ENCODE data around the gene STK17B. TPM values are rescaled to one million over a fixed set of nuclear protein-coding genes. Genes with fewer than 3 reads are reported as not detected.

The STK17B gene
- total and polyA plus RNA-seq, 2 experiments from 2014 or later: 5.7 to 13.7 TPM

DNA sequence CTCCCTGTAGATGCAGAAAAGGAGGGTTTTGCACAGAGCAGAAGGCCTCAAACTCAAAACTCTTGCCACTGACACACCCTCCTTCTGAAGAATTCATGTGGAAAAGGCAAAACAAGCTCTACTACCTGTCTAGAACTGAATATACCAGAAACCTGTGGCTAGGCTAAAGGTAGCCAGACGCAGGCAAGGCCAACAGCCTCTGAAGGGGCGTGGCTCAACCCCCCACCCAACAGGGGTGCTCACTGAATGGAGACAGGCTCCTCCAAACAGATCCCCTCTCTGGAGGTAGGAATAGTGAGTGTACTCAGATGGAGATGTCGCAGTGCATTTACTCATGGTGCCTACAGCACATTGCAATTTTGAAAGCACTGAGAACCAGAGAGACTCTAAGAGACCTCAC is 3.0 kb upstream of the STK17B start:
- ATAC-seq: peak; percentile 7; the same call in 2 of the 3 replicates
- peak; percentile 14 for DNase-seq (ENCODE audit: low spot score)
- H3K4me3 Mint-ChIP-seq: no peak overlapping the region

DNA sequence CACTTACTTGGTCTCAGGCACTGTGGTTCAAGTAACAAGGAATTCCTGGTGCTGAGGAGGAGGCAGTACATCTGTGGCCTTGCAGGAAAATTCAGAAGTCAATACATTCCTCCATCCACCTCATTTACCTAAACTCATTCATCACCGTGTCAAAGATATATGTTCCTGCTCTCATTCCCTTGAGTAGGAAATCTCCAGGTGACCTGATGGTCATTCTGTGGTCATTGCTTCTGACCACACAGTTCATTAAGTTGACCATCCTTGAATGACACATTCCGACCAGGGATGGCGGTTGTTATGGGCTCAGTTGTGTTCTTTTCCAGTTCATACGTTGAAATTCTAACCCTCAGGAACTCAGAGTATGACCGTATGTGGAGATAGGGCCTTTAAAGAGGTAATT is 2.1 kb upstream of the STK17B start:
- Histone ChIP-seq H3K36me3 (ENCODE audit: insufficient read depth) (no peaks in the 10 kb centered on the region), H3F3A (replicated peaks; ENCODE audit: low read depth) (no peaks in the 10 kb centered on the region), H3K4me2 (no peak overlapping the region), H3K9me2 (ENCODE audit: insufficient read depth) (no peaks in the 10 kb centered on the region), H3K79me2 (replicated peaks; ENCODE audit: insufficient read depth) (peaks cover 17% of the 10 kb centered on the region), H4K20me1 (replicated peaks; ENCODE audit: insufficient read depth) (0 out of 2 replicates have a peak, but pooled peaks cover 5% of the 10 kb centered on the region), H2AFZ (no peak overlapping the region), H3K27ac (ENCODE audit: low read depth) (no peak overlapping the region), H3K4me1 (ENCODE audit: insufficient read depth) (peaks cover 20% of the 10 kb centered on the region), H3K27me3 (ENCODE audit: insufficient read depth) (peaks cover 27% of the 10 kb centered on the region), H3K4me3 (no peak overlapping the region)
- DNase-seq (ENCODE audit: low spot score) (no peak), ATAC-seq (no peak)
- Mint-ChIP-seq H3K4me1 (peaks cover 12% of the 10 kb centered on the region), H3K9me3 (no peaks in the 10 kb centered on the region), H3K27me3 (ENCODE audit: insufficient read depth, low read depth, poor library complexity) (no peaks in the 10 kb centered on the region), H3K36me3 (ENCODE audit: low read depth) (no peaks in the 10 kb centered on the region), H3K27ac (no peak overlapping the region), H3K4me3 (no peak overlapping the region)
- TF ChIP-seq EZH2 (IDR thresholded peaks at IDR 0.05; ENCODE audit: low read depth, unreplicated experiment) (no peak), ZNF114 (CRISPR knock-in tag; IDR thresholded peaks at IDR 0.05) (no peak), EZH2phosphoT487 (IDR thresholded peaks at IDR 0.05; ENCODE audit: unreplicated experiment) (no peak), CREB1 (CRISPR knock-in tag; IDR thresholded peaks at IDR 0.05; ENCODE audit: low read depth) (no peak), ZNF331 (CRISPR knock-in tag; IDR thresholded peaks at IDR 0.05; ENCODE audit: low read depth) (no peak)
- TF ChIP-seq, protein P1, sequence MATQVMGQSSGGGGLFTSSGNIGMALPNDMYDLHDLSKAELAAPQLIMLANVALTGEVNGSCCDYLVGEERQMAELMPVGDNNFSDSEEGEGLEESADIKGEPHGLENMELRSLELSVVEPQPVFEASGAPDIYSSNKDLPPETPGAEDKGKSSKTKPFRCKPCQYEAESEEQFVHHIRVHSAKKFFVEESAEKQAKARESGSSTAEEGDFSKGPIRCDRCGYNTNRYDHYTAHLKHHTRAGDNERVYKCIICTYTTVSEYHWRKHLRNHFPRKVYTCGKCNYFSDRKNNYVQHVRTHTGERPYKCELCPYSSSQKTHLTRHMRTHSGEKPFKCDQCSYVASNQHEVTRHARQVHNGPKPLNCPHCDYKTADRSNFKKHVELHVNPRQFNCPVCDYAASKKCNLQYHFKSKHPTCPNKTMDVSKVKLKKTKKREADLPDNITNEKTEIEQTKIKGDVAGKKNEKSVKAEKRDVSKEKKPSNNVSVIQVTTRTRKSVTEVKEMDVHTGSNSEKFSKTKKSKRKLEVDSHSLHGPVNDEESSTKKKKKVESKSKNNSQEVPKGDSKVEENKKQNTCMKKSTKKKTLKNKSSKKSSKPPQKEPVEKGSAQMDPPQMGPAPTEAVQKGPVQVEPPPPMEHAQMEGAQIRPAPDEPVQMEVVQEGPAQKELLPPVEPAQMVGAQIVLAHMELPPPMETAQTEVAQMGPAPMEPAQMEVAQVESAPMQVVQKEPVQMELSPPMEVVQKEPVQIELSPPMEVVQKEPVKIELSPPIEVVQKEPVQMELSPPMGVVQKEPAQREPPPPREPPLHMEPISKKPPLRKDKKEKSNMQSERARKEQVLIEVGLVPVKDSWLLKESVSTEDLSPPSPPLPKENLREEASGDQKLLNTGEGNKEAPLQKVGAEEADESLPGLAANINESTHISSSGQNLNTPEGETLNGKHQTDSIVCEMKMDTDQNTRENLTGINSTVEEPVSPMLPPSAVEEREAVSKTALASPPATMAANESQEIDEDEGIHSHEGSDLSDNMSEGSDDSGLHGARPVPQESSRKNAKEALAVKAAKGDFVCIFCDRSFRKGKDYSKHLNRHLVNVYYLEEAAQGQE (IDR thresholded peaks at IDR 0.05; ENCODE audit: unreplicated experiment): no peak
- TF ChIP-seq, protein P2, sequence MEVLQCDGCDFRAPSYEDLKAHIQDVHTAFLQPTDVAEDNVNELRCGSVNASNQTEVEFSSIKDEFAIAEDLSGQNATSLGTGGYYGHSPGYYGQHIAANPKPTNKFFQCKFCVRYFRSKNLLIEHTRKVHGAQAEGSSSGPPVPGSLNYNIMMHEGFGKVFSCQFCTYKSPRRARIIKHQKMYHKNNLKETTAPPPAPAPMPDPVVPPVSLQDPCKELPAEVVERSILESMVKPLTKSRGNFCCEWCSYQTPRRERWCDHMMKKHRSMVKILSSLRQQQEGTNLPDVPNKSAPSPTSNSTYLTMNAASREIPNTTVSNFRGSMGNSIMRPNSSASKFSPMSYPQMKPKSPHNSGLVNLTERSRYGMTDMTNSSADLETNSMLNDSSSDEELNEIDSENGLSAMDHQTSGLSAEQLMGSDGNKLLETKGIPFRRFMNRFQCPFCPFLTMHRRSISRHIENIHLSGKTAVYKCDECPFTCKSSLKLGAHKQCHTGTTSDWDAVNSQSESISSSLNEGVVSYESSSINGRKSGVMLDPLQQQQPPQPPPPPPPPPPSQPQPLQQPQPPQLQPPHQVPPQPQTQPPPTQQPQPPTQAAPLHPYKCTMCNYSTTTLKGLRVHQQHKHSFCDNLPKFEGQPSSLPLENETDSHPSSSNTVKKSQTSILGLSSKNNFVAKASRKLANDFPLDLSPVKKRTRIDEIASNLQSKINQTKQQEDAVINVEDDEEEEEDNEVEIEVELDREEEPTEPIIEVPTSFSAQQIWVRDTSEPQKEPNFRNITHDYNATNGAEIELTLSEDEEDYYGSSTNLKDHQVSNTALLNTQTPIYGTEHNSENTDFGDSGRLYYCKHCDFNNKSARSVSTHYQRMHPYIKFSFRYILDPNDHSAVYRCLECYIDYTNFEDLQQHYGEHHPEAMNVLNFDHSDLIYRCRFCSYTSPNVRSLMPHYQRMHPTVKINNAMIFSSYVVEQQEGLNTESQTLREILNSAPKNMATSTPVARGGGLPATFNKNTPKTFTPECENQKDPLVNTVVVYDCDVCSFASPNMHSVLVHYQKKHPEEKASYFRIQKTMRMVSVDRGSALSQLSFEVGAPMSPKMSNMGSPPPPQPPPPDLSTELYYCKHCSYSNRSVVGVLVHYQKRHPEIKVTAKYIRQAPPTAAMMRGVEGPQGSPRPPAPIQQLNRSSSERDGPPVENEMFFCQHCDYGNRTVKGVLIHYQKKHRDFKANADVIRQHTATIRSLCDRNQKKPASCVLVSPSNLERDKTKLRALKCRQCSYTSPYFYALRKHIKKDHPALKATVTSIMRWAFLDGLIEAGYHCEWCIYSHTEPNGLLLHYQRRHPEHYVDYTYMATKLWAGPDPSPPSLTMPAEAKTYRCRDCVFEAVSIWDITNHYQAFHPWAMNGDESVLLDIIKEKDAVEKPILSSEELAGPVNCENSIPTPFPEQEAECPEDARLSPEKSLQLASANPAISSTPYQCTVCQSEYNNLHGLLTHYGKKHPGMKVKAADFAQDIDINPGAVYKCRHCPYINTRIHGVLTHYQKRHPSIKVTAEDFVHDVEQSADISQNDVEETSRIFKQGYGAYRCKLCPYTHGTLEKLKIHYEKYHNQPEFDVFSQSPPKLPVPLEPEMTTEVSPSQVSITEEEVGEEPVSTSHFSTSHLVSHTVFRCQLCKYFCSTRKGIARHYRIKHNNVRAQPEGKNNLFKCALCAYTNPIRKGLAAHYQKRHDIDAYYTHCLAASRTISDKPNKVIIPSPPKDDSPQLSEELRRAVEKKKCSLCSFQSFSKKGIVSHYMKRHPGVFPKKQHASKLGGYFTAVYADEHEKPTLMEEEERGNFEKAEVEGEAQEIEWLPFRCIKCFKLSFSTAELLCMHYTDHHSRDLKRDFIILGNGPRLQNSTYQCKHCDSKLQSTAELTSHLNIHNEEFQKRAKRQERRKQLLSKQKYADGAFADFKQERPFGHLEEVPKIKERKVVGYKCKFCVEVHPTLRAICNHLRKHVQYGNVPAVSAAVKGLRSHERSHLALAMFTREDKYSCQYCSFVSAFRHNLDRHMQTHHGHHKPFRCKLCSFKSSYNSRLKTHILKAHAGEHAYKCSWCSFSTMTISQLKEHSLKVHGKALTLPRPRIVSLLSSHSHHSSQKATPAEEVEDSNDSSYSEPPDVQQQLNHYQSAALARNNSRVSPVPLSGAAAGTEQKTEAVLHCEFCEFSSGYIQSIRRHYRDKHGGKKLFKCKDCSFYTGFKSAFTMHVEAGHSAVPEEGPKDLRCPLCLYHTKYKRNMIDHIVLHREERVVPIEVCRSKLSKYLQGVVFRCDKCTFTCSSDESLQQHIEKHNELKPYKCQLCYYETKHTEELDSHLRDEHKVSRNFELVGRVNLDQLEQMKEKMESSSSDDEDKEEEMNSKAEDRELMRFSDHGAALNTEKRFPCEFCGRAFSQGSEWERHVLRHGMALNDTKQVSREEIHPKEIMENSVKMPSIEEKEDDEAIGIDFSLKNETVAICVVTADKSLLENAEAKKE (CRISPR knock-in tag; IDR thresholded peaks at IDR 0.05): no peak

More for the DNA sequence above, 3.0 kb upstream of the STK17B start:
- H3K27me3 ChIP-seq (ENCODE audit: insufficient read depth): peaks cover 25% of the 10 kb centered on the region
- peaks cover 8% of the 10 kb centered on the region for H3K79me2 ChIP-seq (replicated peaks; ENCODE audit: insufficient read depth)
- H3K4me1 Mint-ChIP-seq: peaks cover 12% of the 10 kb centered on the region
- H3K9me2 ChIP-seq (ENCODE audit: insufficient read depth): 0 out of 2 replicates have a peak, but pooled peaks cover 4% of the 10 kb centered on the region
- H3F3A ChIP-seq (replicated peaks; ENCODE audit: low read depth): no peaks in the 10 kb centered on the region
- no peaks in the 10 kb centered on the region for H3K36me3 ChIP-seq (ENCODE audit: insufficient read depth)
- H3K27me3 Mint-ChIP-seq (ENCODE audit: insufficient read depth, low read depth, poor library complexity): no peaks in the 10 kb centered on the region
- H3K27ac Mint-ChIP-seq: no peak overlapping the region
- no peak overlapping the region for H3K27ac ChIP-seq (ENCODE audit: low read depth)
- no peak overlapping the region for H3K4me2 ChIP-seq
- peaks cover 13% of the 10 kb centered on the region; the same call in 1 of the 2 replicates for H3K4me1 ChIP-seq (ENCODE audit: insufficient read depth)
- H3K36me3 Mint-ChIP-seq (ENCODE audit: low read depth): no peaks in the 10 kb centered on the region
- no peaks in the 10 kb centered on the region for H3K9me3 Mint-ChIP-seq
- H4K20me1 ChIP-seq (replicated peaks; ENCODE audit: insufficient read depth): 0 out of 2 replicates have a peak, but pooled peaks cover 5% of the 10 kb centered on the region
- H2AFZ ChIP-seq: peak overlapping the region; percentile 5; the same call in 1 of the 2 replicates
- H3K4me3 ChIP-seq: no peak overlapping the region
- TF ChIP-seq ZNF331 (CRISPR knock-in tag; IDR thresholded peaks at IDR 0.05; ENCODE audit: low read depth): no peak
- TF ChIP-seq, protein P3, sequence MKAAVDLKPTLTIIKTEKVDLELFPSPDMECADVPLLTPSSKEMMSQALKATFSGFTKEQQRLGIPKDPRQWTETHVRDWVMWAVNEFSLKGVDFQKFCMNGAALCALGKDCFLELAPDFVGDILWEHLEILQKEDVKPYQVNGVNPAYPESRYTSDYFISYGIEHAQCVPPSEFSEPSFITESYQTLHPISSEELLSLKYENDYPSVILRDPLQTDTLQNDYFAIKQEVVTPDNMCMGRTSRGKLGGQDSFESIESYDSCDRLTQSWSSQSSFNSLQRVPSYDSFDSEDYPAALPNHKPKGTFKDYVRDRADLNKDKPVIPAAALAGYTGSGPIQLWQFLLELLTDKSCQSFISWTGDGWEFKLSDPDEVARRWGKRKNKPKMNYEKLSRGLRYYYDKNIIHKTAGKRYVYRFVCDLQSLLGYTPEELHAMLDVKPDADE (IDR thresholded peaks at IDR 0.05): no peak

Measured in GM23338 (cell line).